ENCODE measurements around the gene PROX2. TPM values are rescaled to one million over a fixed set of nuclear protein-coding genes. Genes with fewer than 3 reads are reported as not detected.

Gene PROX2
- total and polyA plus RNA-seq, 4 donors = 0.06 to 3.9 (median 1.3) TPM; not detected in 1

DNA sequence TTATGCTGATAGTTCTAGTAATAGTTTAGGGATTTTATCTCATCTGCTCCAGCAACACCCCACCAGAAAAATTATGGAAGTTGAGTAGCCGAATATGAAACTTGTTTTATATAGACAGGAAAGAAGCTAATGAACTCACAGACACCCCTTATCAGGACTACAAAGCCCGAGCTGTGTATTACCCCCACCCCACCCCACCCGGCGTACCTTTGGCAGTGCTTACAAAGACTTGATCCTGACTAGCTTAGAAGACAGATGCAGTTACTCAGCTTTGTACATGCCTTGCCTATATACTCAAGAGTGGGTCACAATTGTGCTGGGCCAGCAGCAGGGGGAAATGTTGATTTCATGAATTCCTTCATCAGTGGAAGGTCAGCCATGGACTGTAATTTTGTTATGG lies 22.4 kb downstream of the PROX2 start:
- H3K4me1 ChIP-seq (ENCODE audit: control insufficient read depth, insufficient read depth, low read length) = no peaks in the 10 kb centered on the region
- DNase-seq (ENCODE audit: low read depth in 4 of 6, low spot score in 6 of 6) = no peak
- no peaks in the 10 kb centered on the region for H3K9me3 ChIP-seq (ENCODE audit: control insufficient read depth, insufficient read depth, low read length)
- no peak overlapping the region for H3K4me3 ChIP-seq (ENCODE audit: low read depth, low read length)
- no CpG with 5 or more reads among the region's 4 CpGs for WGBS (ENCODE audit: insufficient coverage)
- no peak overlapping the region for H3K27ac ChIP-seq (ENCODE audit: low read depth, low read length)
- no peaks in the 10 kb centered on the region for H3K36me3 ChIP-seq (ENCODE audit: control insufficient read depth, insufficient read depth, low read length)
- H3K27me3 ChIP-seq (ENCODE audit: control insufficient read depth, insufficient read depth, low read length) = no peaks in the 10 kb centered on the region

DNA sequence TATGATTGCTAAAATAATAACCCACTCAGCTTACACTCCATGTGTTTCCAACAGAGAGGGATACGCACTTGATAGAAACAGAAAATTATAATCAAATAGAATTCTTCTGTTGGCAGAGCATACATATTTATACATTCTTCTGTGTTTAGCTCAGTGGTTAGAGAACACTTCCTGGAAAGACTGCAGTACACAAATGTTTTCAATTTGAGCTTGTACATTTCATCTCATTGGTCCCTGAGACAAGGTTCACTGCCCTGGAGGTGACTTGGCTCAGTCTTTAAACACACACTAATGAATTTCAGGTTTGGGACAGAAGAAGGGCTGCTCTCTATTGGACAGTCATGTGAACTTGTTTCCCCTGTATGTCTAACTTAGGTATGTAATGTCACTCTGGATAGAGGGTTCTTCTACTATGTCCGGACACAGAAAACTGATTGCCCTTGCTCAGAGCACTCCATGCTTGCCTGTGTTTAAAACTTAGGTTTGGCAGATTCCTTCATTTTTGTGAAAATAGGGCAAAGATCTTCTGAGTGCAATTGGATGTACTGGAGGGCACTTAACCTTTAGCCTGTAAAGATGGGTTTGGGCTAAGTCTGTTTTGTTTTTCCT lies 22.9 kb downstream of the PROX2 start:
- no peak overlapping the region for H3K27ac ChIP-seq (ENCODE audit: low read depth, low read length)
- no peaks in the 10 kb centered on the region for H3K9me3 ChIP-seq (ENCODE audit: control insufficient read depth, insufficient read depth, low read length)
- no peak overlapping the region for H3K4me3 ChIP-seq (ENCODE audit: low read depth, low read length)
- no peaks in the 10 kb centered on the region for H3K4me1 ChIP-seq (ENCODE audit: control insufficient read depth, insufficient read depth, low read length)
- H3K27me3 ChIP-seq (ENCODE audit: control insufficient read depth, insufficient read depth, low read length) = no peaks in the 10 kb centered on the region
- no peak for DNase-seq (ENCODE audit: low read depth in 4 of 6, low spot score in 6 of 6)
- no CpG with 5 or more reads among the region's 2 CpGs for WGBS (ENCODE audit: insufficient coverage)
- H3K36me3 ChIP-seq (ENCODE audit: control insufficient read depth, insufficient read depth, low read length) = no peaks in the 10 kb centered on the region

GRCh38 chr14:74848768-74849167 lies 27.2 kb downstream of the PROX2 start:
- WGBS (ENCODE audit: insufficient coverage) = no CpG with 5 or more reads among the region's 2 CpGs
- Histone ChIP-seq H3K4me1 (ENCODE audit: control insufficient read depth, insufficient read depth, low read length) (no peaks in the 10 kb centered on the region), H3K27ac (ENCODE audit: low read depth, low read length) (no peak overlapping the region), H3K9me3 (ENCODE audit: control insufficient read depth, insufficient read depth, low read length) (no peaks in the 10 kb centered on the region), H3K27me3 (ENCODE audit: control insufficient read depth, insufficient read depth, low read length) (no peaks in the 10 kb centered on the region), H3K4me3 (ENCODE audit: low read depth, low read length) (no peak overlapping the region), H3K36me3 (ENCODE audit: control insufficient read depth, insufficient read depth, low read length) (no peaks in the 10 kb centered on the region)
- no peak for DNase-seq (ENCODE audit: low read depth in 4 of 6, low spot score in 6 of 6)

DNA sequence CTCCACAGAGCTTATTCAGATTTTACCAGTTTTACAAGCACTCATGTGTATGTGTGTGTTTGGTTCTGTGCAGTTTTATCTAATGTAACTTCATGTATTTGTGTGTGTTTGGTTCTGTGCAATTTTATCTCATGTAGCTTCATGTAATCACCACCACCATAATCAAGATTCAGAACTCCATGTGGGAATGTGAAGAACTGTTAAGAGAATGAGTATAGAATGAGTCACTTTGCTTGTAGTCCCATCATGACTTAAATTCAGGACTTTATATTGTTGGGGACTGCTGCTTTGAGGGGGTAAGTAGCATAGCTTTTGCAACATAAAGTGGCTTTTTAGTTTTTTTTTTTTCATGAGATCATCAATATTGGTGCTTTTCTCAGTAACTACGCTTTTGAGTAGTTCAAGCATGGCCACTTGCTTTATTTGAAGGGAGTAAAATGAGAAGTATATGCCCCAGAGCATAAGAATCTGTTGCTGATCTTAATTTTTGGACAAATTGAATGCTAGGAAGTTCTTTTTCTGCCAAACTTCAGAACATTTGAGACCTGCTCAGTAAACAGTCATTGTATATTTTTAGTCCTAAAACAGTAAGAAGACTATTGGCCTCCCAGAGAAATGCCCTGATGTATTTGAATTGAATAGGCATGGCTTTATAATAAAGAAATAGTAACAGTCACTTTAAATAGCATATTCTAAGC lies 28.8 kb downstream of the PROX2 start:
- H3K27ac ChIP-seq (ENCODE audit: low read depth, low read length) = no peak overlapping the region
- H3K9me3 ChIP-seq (ENCODE audit: control insufficient read depth, insufficient read depth, low read length) = no peaks in the 10 kb centered on the region
- H3K4me1 ChIP-seq (ENCODE audit: control insufficient read depth, insufficient read depth, low read length) = no peaks in the 10 kb centered on the region
- no peaks in the 10 kb centered on the region for H3K27me3 ChIP-seq (ENCODE audit: control insufficient read depth, insufficient read depth, low read length)
- WGBS (ENCODE audit: insufficient coverage) = no CpG with 5 or more reads among the region's 1 CpG
- no peak for DNase-seq (ENCODE audit: low read depth in 4 of 6, low spot score in 6 of 6)
- no peaks in the 10 kb centered on the region for H3K36me3 ChIP-seq (ENCODE audit: control insufficient read depth, insufficient read depth, low read length)
- H3K4me3 ChIP-seq (ENCODE audit: low read depth, low read length) = no peak overlapping the region

DNA sequence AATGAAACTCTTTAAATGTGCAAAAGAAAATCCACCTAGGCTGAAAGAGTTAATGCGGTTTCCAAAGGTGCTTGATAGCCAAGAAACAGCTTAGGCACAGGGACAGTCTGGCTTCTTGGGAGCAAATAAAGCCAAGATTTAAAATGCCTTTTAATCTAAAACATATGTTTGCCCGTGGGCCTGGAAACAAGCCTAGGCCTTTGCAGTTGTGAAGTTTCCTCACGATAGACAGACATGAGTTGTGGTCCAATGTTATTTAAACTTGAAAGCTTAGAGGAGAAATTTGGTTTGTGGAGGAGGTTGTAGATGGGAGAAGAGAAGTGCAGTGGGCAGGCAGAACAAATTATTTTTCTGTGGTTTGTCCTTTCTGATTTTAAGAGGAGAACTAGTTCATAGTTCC lies 29.8 kb downstream of the PROX2 start:
- Histone ChIP-seq H3K4me3 (ENCODE audit: low read depth, low read length) (no peak overlapping the region), H3K9me3 (ENCODE audit: control insufficient read depth, insufficient read depth, low read length) (no peaks in the 10 kb centered on the region), H3K4me1 (ENCODE audit: control insufficient read depth, insufficient read depth, low read length) (no peaks in the 10 kb centered on the region), H3K27me3 (ENCODE audit: control insufficient read depth, insufficient read depth, low read length) (no peaks in the 10 kb centered on the region), H3K27ac (ENCODE audit: low read depth, low read length) (no peak overlapping the region), H3K36me3 (ENCODE audit: control insufficient read depth, insufficient read depth, low read length) (no peaks in the 10 kb centered on the region)
- WGBS (ENCODE audit: insufficient coverage) = 45% methylated on average over 3 of the region's 3 CpGs
- DNase-seq (ENCODE audit: low read depth in 4 of 6, low spot score in 6 of 6) = peak in 1 of 6 donors; percentile 33

GRCh38 chr14:74843653-74844052 lies 32.3 kb downstream of the PROX2 start:
- Histone ChIP-seq H3K4me3 (ENCODE audit: low read depth, low read length) (no peak overlapping the region), H3K27me3 (ENCODE audit: control insufficient read depth, insufficient read depth, low read length) (no peaks in the 10 kb centered on the region), H3K4me1 (ENCODE audit: control insufficient read depth, insufficient read depth, low read length) (no peaks in the 10 kb centered on the region), H3K27ac (ENCODE audit: low read depth, low read length) (no peak overlapping the region), H3K36me3 (ENCODE audit: control insufficient read depth, insufficient read depth, low read length) (no peaks in the 10 kb centered on the region), H3K9me3 (ENCODE audit: control insufficient read depth, insufficient read depth, low read length) (no peaks in the 10 kb centered on the region)
- no peak for DNase-seq (ENCODE audit: low read depth in 4 of 6, low spot score in 6 of 6)

GRCh38 chr14:74841230-74842207 lies 34.4 kb downstream of the PROX2 start:
- Histone ChIP-seq H3K27me3 (ENCODE audit: control insufficient read depth, insufficient read depth, low read length) (no peaks in the 10 kb centered on the region), H3K9me3 (ENCODE audit: control insufficient read depth, insufficient read depth, low read length) (no peaks in the 10 kb centered on the region), H3K4me3 (ENCODE audit: low read depth, low read length) (no peak overlapping the region), H3K27ac (ENCODE audit: low read depth, low read length) (no peak overlapping the region), H3K36me3 (ENCODE audit: control insufficient read depth, insufficient read depth, low read length) (no peaks in the 10 kb centered on the region), H3K4me1 (ENCODE audit: control insufficient read depth, insufficient read depth, low read length) (no peaks in the 10 kb centered on the region)
- no peak for DNase-seq (ENCODE audit: low read depth in 4 of 6, low spot score in 6 of 6)
- WGBS (ENCODE audit: insufficient coverage) = 94% methylated on average over 2 of the region's 4 CpGs

DNA sequence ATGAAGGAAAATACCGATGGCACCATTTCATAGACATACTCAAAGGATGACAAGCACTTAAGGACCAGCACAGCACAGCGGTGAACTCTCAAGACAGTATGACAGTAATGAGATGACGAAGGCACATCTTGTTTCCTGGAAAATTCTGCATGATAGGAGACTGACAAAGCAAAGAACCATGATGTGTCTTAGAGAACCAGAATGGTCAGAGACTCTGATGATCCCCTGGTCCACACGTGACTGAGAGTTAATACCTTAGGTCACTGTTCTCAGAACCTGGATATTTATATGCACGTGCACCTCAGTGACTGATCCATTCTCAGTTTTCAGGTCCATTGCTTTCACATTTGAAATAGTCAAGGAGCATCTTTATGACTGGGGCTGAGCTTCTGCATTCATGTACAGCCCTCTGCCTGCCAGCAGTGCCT lies 35.3 kb downstream of the PROX2 start:
- Histone ChIP-seq H3K27ac (ENCODE audit: low read depth, low read length) (no peak overlapping the region), H3K36me3 (ENCODE audit: control insufficient read depth, insufficient read depth, low read length) (peaks cover 2% of the 10 kb centered on the region), H3K9me3 (ENCODE audit: control insufficient read depth, insufficient read depth, low read length) (no peaks in the 10 kb centered on the region), H3K4me1 (ENCODE audit: control insufficient read depth, insufficient read depth, low read length) (no peaks in the 10 kb centered on the region), H3K4me3 (ENCODE audit: low read depth, low read length) (no peak overlapping the region), H3K27me3 (ENCODE audit: control insufficient read depth, insufficient read depth, low read length) (no peaks in the 10 kb centered on the region)
- DNase-seq (ENCODE audit: low read depth in 4 of 6, low spot score in 6 of 6) = no peak
- 97% methylated on average over 5 of the region's 5 CpGs for WGBS (ENCODE audit: insufficient coverage)

- no peak for DNase-seq (ENCODE audit: low read depth in 4 of 6, low spot score in 6 of 6)
- WGBS (ENCODE audit: insufficient coverage) = no CpG with 5 or more reads among the region's 2 CpGs
- Histone ChIP-seq H3K9me3 (ENCODE audit: control insufficient read depth, insufficient read depth, low read length) (no peaks in the 10 kb centered on the region), H3K36me3 (ENCODE audit: control insufficient read depth, insufficient read depth, low read length) (peaks cover 6% of the 10 kb centered on the region), H3K4me1 (ENCODE audit: control insufficient read depth, insufficient read depth, low read length) (no peaks in the 10 kb centered on the region), H3K27ac (ENCODE audit: low read depth, low read length) (no peak overlapping the region), H3K4me3 (ENCODE audit: low read depth, low read length) (no peak overlapping the region), H3K27me3 (ENCODE audit: control insufficient read depth, insufficient read depth, low read length) (no peaks in the 10 kb centered on the region)
These were observed 37.8 kb downstream of the PROX2 start for GRCh38 chr14:74838166-74838565.

Data from spinal cord (tissue), 10 donors.